ENCODE measurements around the gene STMP1.

Gene STMP1

DNA sequence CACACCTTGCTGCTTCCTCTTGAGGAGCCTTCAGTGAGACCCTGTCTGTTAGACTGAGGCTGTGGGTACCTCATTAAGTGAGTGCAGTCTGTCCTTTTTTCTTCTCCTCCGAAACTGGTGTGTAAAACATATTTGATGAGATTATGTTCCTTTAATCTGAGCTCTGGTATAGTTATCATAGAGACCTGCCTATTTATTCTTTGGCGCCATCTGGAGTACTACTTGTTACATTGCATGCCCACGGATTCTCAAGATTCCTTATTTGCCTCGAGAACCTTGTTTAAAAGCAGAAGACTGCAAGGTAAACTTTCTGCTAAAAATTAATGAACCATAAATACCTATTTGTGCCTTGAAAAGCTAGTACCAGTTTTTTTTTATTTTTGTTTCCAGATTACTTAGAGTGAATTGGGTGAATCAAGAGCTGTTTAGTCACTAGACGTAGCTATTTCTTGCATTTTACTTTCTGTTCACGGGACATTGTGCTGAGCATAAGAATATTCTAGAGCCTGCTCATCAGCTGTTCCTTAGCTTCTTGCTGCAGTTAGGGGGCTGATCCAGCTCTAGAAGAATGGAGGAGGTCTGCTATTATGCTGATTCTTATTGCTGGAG is 16.9 kb upstream of the STMP1 start:
- H3K27ac ChIP-seq: no peak overlapping the region
- no peaks in the 10 kb centered on the region for H3K4me1 ChIP-seq
- intact Hi-C loops (cut with DNase I; ENCODE audit: low total_unique reads): loop anchor here (10.0 kb wide), 1 partner anchor 361 kb away; no protein-coding TSS in a partner anchor
- no peaks in the 10 kb centered on the region for H3K9me3 ChIP-seq
- no peaks in the 10 kb centered on the region for H3K27me3 ChIP-seq
- peaks cover 5 to 71% (median 40%) of the 10 kb centered on the region in 3 donors for H3K36me3 ChIP-seq
- H3K4me3 ChIP-seq: peak overlapping the region in 1 of 2 donors; percentile 10
- DNase-seq: no peak
- TF ChIP-seq, protein P1, sequence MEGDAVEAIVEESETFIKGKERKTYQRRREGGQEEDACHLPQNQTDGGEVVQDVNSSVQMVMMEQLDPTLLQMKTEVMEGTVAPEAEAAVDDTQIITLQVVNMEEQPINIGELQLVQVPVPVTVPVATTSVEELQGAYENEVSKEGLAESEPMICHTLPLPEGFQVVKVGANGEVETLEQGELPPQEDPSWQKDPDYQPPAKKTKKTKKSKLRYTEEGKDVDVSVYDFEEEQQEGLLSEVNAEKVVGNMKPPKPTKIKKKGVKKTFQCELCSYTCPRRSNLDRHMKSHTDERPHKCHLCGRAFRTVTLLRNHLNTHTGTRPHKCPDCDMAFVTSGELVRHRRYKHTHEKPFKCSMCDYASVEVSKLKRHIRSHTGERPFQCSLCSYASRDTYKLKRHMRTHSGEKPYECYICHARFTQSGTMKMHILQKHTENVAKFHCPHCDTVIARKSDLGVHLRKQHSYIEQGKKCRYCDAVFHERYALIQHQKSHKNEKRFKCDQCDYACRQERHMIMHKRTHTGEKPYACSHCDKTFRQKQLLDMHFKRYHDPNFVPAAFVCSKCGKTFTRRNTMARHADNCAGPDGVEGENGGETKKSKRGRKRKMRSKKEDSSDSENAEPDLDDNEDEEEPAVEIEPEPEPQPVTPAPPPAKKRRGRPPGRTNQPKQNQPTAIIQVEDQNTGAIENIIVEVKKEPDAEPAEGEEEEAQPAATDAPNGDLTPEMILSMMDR (IDR thresholded peaks at IDR 0.05): peak; percentile 64 to 73

DNA sequence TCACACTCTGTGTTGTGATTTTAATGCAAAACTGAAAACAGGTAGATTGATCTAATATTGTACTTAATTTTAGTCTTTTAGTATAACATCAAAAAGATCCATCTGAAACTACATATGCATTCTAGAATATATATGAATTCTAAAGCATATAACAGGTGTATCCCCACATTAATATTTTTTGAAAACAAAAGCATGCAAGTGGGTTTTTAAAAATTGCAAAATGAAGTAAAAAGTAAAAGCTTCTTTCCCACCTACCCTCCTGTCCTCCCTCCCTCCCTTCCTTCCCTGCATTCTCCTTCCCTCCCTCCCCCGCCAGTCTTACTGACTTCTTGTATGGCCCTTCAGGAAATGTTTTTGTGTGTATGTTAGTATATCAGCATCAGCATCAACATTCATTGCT is 14.6 kb upstream of the STMP1 start:
- H3K4me1 ChIP-seq: no peaks in the 10 kb centered on the region
- no peak for DNase-seq
- no peak overlapping the region for H3K4me3 ChIP-seq
- H3K9me3 ChIP-seq: no peaks in the 10 kb centered on the region
- intact Hi-C loops (cut with DNase I; ENCODE audit: low total_unique reads): loop anchor here (10.0 kb wide), 1 partner anchor 363 kb away; no protein-coding TSS in a partner anchor
- TF ChIP-seq, protein P1 (IDR thresholded peaks at IDR 0.05): no peak
- H3K36me3 ChIP-seq: peaks cover 5 to 62% (median 21%) of the 10 kb centered on the region in 3 donors
- no peak overlapping the region for H3K27ac ChIP-seq
- H3K27me3 ChIP-seq: no peaks in the 10 kb centered on the region

DNA sequence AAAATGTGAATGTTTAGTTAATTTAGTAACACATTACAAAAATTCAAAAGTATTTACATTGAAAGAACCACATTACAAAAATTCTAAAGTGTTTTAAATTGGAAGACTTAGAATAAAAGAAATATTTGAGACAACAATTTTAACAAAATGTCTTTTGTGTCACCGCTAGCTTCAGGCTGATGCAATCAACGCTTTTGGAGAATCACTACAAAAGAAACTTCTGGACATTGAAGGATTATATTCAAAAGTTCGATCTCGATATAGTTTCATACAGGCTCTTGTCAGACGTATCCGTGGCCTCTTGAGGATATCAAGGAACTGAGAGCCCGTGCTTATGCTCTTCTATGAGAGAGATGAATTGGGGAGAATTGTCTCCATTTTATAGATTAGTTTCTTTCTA is 14.1 kb upstream of the STMP1 start:
- H3K4me1 ChIP-seq: no peaks in the 10 kb centered on the region
- no peaks in the 10 kb centered on the region for H3K9me3 ChIP-seq
- H3K27me3 ChIP-seq: no peaks in the 10 kb centered on the region
- peaks cover 5 to 57% (median 19%) of the 10 kb centered on the region in 3 donors for H3K36me3 ChIP-seq
- no peak overlapping the region for H3K27ac ChIP-seq
- intact Hi-C loops (cut with DNase I; ENCODE audit: low total_unique reads): loop anchor here (10.0 kb wide), 1 partner anchor 363 kb away; no protein-coding TSS in a partner anchor
- DNase-seq: no peak
- H3K4me3 ChIP-seq: no peak overlapping the region
- TF ChIP-seq, protein P1 (IDR thresholded peaks at IDR 0.05): no peak

DNA sequence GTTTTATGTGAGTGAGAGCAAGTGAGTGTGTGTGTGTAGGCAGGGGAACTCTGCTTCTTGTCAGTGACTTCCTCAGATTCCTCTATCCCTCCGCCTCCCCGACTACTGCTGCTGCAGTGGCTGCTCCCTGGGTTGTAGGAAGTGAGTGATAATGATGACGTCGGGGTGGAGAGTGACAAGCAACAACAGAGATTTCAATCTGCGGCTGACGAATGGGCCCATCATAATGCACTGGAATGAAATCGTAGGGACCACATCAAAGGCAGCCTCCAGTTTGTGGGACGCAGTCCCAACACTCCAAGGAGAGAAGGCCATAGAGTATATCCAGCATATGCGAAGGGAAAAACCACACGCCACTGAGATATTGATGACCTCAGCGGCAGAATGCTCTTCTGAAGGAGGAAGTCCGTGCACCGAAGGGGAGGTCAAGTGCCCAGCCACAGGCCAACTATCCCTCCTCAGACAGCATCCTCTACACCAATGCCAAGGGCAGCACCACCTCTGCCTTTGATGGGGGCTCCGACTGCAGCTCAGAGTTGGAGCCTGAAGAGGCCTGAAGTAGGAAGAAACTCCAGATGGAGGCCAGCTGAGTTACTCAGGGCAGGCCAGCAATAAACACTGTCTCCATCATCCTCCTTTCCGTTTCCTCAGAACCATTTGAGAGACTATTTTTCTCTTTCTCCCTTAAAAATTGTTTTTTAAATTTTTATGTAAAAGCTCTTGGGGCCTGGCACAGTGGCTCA is 11.3 kb upstream of the STMP1 start:
- no peak overlapping the region for H3K27ac ChIP-seq
- H3K4me3 ChIP-seq: no peak overlapping the region
- DNase-seq: peak in 1 of 2 donors; percentile 47
- no peaks in the 10 kb centered on the region for H3K27me3 ChIP-seq
- H3K4me1 ChIP-seq: no peaks in the 10 kb centered on the region
- H3K36me3 ChIP-seq: peaks cover 0 to 37% (median 16%) of the 10 kb centered on the region in 3 donors
- intact Hi-C loops (cut with DNase I; ENCODE audit: low total_unique reads): no loop called here
- H3K9me3 ChIP-seq: no peaks in the 10 kb centered on the region
- TF ChIP-seq, protein P1 (IDR thresholded peaks at IDR 0.05): no peak

DNA sequence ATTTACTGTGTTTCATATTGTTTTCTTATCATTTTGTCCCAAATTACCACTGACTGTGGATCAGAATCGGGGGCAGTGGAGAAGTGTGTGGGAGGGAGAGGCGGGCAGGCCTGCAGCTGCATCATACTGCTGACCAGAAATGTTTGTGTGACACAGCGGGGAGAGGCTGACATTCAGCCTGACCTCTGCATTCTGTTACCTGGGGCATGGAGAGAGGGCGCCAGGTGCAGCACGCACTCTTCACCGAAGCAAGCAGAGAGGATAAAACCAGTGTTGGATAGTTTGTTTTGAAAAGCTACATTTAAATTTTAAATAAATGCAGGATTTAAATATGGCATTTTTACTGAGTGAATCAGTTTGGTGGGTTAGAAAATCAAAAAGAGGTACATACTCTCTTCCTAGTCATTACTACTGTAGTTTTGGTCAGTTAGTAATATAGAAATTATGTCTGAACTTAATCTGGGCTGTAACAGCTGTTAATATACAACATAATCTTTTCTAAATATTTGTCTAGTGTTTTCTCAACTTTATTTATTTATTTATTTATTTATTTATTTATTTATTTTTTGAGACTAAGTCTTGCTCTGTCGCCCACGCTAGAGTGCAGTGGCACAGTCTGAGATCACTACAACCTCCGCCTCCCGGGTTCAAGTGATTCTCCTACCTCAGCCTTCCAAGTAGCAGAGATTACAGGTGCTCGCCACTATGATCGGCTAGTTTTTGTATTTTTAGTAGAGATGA is 8.8 kb upstream of the STMP1 start:
- intact Hi-C loops (cut with DNase I; ENCODE audit: low total_unique reads): no loop called here
- Histone ChIP-seq H3K36me3 (peaks cover 0 to 23% (median 4%) of the 10 kb centered on the region in 3 donors), H3K27ac (no peak overlapping the region), H3K27me3 (no peaks in the 10 kb centered on the region), H3K4me3 (no peak overlapping the region), H3K9me3 (no peaks in the 10 kb centered on the region), H3K4me1 (no peaks in the 10 kb centered on the region)
- TF ChIP-seq, protein P1 (IDR thresholded peaks at IDR 0.05): no peak
- DNase-seq: no peak

All from tibial artery (tissue), 4 donors.